PC-9 (cell line): ENCODE data around the gene DSG2. TPM values are rescaled to one million over a fixed set of nuclear protein-coding genes. Genes with fewer than 3 reads are reported as not detected.

ENCODE experiments used
- BruUV-seq: library from RNA; stranded (reverse); fragments of 400-500 nt; replicated peaks from 2 replicates; lab custom pipeline; 2021; lab: Mats Ljungman, UMichigan
- CTCF ChIA-PET: fragments of 300-600 bp; sonication (Branson Sonifier 250); formaldehyde crosslinking; loops from one replicate; lab custom pipeline; 2022; ENCODE audit warnings: antibody characterized with exemption; lab: Charles Lee
- POLR2A ChIA-PET: fragments of 300-600 bp; sonication (Branson Sonifier 250); formaldehyde crosslinking; loops from one replicate; lab custom pipeline; 2022; ENCODE audit warnings: antibody characterized with exemption; ENCODE audit not compliant: unreplicated experiment; lab: Charles Lee
- DNase-seq, 2 experiments: peaks; one replicate each; pipeline versions ENCODE4 v3.0.0 to v3.0.0-alpha.2; 2015 to 2022; ENCODE audit warnings: mixed read lengths in 1 of 2
- H2AFZ ChIP-seq: fragments of 200-600 bp; sonication (generic); 2 replicates; pipeline ENCODE4 v1.8.1; 2017; ENCODE audit warnings: antibody characterized with exemption
- H3F3A ChIP-seq: fragments of 200-600 bp; sonication (generic); 2 replicates; pipeline ENCODE4 v1.8.1; 2017; ENCODE audit warnings: antibody characterized with exemption, mild to moderate bottlenecking, low read depth; ENCODE audit not compliant: insufficient read depth
- H3K27ac ChIP-seq: fragments of 200-600 bp; sonication (generic); 2 replicates; pipeline ENCODE4 v1.6.1; 2016; ENCODE audit warnings: mixed run types
- H3K27me3 ChIP-seq: fragments of 200-600 bp; sonication (generic); 2 replicates; pipeline ENCODE4 v1.6.1; 2016; ENCODE audit warnings: low read depth, mixed run types; ENCODE audit not compliant: insufficient read depth
- H3K36me3 ChIP-seq: fragments of 200-600 bp; sonication (generic); 2 replicates; pipeline ENCODE4 v1.6.1; 2016; ENCODE audit warnings: low read depth, mixed run types
- H3K4me1 ChIP-seq: fragments of 200-600 bp; sonication (generic); replicated peaks from 2 replicates; pipeline ENCODE4 v1.6.1; 2016; ENCODE audit warnings: mixed run types; ENCODE audit not compliant: insufficient read depth
- H3K4me2 ChIP-seq: fragments of 200-600 bp; sonication (generic); 2 replicates; pipeline ENCODE4 v1.6.1; 2017; ENCODE audit warnings: mixed run types
- H3K4me3 ChIP-seq: fragments of 200-600 bp; sonication (generic); 2 replicates; pipeline ENCODE4 v1.6.1; 2016; ENCODE audit warnings: mixed run types
- H3K79me2 ChIP-seq: fragments of 200-600 bp; sonication (generic); 2 replicates; pipeline ENCODE4 v1.6.1; 2017; ENCODE audit warnings: low read depth, mixed run types
- H3K9me2 ChIP-seq: fragments of 200-600 bp; sonication (generic); 2 replicates; pipeline ENCODE4 v1.8.1; 2017; ENCODE audit warnings: mild to moderate bottlenecking; ENCODE audit not compliant: insufficient read depth
- H3K9me3 ChIP-seq: fragments of 200-600 bp; sonication (generic); 2 replicates; pipeline ENCODE4 v1.8.1; 2016; ENCODE audit warnings: low read depth; ENCODE audit not compliant: insufficient read depth
- H4K20me1 ChIP-seq: fragments of 200-600 bp; sonication (generic); 2 replicates; pipeline ENCODE4 v1.8.1; 2017; ENCODE audit not compliant: insufficient read depth
- EZH2 ChIP-seq: fragments of 200-600 bp; sonication (generic); IDR thresholded peaks from 2 replicates; pipeline ENCODE4 v1.8.0; 2017; ENCODE audit warnings: antibody characterized with exemption, low read depth
- intact Hi-C: fragments of 100-400 bp; cut with micrococcal nuclease; formaldehyde crosslinking; loops from one replicate; pipeline ENCODE4 v1.10.0; 2022; ENCODE audit not compliant: unreplicated experiment
- total RNA-seq: library from RNA; stranded (reverse); gene quantifications from 2 replicates; pipeline ENCODE4 v1.2.3, GENCODE V29; 2021
- TF ChIP-seq, protein P1 (sequence below): fragments of 200-600 bp; sonication (generic); conservative IDR thresholded peaks from 2 replicates; pipeline ENCODE4 v1.6.1; 2017; ENCODE audit warnings: mixed run types, antibody characterized with exemption, mild to moderate bottlenecking, moderate library complexity

DSG2 gene
- total RNA-seq, 1 experiment from 2014 or later = 90.1 TPM

DNA sequence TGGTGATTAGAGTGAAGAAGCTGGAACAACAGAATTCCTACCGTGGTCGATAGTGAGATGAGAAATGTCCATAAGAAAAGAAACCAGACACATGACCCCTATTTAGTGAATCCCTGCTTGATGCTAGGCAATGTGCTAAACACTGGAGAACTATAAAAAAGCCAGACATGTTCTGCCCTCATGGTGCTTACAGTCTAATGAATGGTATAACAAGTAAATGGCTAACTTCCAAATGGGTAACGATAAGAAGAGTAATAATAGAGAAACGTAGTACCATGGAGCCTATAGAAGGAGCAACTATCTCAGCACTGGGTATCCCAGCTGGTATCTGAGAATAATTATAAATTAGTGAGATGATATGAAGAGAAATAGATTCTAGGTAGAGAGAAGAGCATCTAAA is 5.0 kb downstream of the DSG2 start:
- H3F3A ChIP-seq = no peaks in the 10 kb centered on the region
- TF ChIP-seq, protein P1, sequence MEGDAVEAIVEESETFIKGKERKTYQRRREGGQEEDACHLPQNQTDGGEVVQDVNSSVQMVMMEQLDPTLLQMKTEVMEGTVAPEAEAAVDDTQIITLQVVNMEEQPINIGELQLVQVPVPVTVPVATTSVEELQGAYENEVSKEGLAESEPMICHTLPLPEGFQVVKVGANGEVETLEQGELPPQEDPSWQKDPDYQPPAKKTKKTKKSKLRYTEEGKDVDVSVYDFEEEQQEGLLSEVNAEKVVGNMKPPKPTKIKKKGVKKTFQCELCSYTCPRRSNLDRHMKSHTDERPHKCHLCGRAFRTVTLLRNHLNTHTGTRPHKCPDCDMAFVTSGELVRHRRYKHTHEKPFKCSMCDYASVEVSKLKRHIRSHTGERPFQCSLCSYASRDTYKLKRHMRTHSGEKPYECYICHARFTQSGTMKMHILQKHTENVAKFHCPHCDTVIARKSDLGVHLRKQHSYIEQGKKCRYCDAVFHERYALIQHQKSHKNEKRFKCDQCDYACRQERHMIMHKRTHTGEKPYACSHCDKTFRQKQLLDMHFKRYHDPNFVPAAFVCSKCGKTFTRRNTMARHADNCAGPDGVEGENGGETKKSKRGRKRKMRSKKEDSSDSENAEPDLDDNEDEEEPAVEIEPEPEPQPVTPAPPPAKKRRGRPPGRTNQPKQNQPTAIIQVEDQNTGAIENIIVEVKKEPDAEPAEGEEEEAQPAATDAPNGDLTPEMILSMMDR = no peak
- no peak for TF ChIP-seq EZH2
- CTCF ChIA-PET = no interaction called here
- H4K20me1 ChIP-seq = no peaks in the 10 kb centered on the region
- no peaks in the 10 kb centered on the region for H3K9me3 ChIP-seq
- H3K4me1 ChIP-seq = peaks cover 12% of the 10 kb centered on the region
- no peaks in the 10 kb centered on the region for H3K9me2 ChIP-seq
- POLR2A ChIA-PET = no interaction called here
- H3K4me2 ChIP-seq = no peak overlapping the region
- H3K27me3 ChIP-seq = no peaks in the 10 kb centered on the region
- no peaks in the 10 kb centered on the region for H3K36me3 ChIP-seq
- H3K4me3 ChIP-seq = no peak overlapping the region
- no peak overlapping the region for H3K27ac ChIP-seq
- no peak overlapping the region for H2AFZ ChIP-seq
- intact Hi-C loops = no loop called here
- no peak for DNase-seq
- peaks cover 90% of the 10 kb centered on the region for H3K79me2 ChIP-seq
- no TSS peak for BruUV-seq

DNA sequence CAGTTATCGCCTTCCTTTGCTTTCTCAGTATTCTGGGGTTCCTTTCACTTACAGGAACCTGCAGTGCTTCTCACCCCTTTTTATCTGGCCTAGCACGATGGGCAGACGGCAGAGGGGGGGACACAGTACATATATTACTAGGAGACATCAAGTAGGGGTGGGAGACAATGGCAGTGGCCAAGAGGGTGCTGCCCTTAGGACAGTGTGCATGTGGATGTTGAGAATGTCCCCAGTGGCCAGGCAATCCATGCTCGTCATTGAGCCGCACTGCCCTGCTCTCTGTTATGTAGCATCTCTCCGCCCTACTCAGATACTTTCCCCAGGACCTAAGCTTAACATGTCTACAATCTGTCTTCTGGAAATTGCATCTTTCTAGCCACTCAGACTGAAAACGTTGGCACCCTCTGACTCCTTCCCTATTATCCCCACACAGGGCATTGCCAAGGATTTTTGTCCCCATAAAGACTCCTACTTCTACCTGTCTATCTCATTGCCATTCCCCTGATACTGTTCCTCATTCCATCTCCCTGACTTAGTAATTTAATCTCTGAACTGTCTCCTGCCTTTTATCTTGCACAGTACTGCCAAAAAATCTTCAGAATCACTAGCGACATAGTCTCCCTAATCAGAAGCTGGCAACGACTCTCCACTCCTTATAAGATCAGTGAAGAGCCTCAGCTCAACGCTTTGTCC is 6.6 kb downstream of the DSG2 start:
- no TSS peak for BruUV-seq
- CTCF ChIA-PET = no interaction called here
- intact Hi-C loops = no loop called here

GRCh38 chr18:31505156-31505555 is 7.2 kb downstream of the DSG2 start:
- no peak overlapping the region for H3K4me2 ChIP-seq
- no TSS peak for BruUV-seq

More for the DNA sequence above, 6.6 kb downstream of the DSG2 start:
- Histone ChIP-seq H3K4me1 (peaks cover 7% of the 10 kb centered on the region), H2AFZ (no peak overlapping the region), H3K27ac (no peak overlapping the region), H3K4me3 (no peak overlapping the region), H3K9me3 (no peaks in the 10 kb centered on the region), H4K20me1 (no peaks in the 10 kb centered on the region), H3K4me2 (no peak overlapping the region), H3K79me2 (peaks cover 88% of the 10 kb centered on the region), H3K36me3 (no peaks in the 10 kb centered on the region), H3K27me3 (no peaks in the 10 kb centered on the region), H3F3A (peaks cover 1% of the 10 kb centered on the region; the same call in 1 of the 2 replicates), H3K9me2 (no peaks in the 10 kb centered on the region)
- POLR2A ChIA-PET = no interaction called here
- DNase-seq = no peak
- no peak for TF ChIP-seq EZH2
- TF ChIP-seq, protein P1 = no peak

More at GRCh38 chr18:31505156-31505555, 7.2 kb downstream of the DSG2 start:
- H3K9me3 ChIP-seq = no peaks in the 10 kb centered on the region
- H3K27ac ChIP-seq = no peak overlapping the region
- no peak for TF ChIP-seq EZH2
- TF ChIP-seq, protein P1 = no peak
- ChIA-PET POLR2A (no interaction called here), CTCF (no interaction called here)
- H3F3A ChIP-seq = peaks cover 7% of the 10 kb centered on the region; the same call in 1 of the 2 replicates
- peaks cover 83% of the 10 kb centered on the region for H3K79me2 ChIP-seq
- no peak for DNase-seq
- H4K20me1 ChIP-seq = no peaks in the 10 kb centered on the region
- no peaks in the 10 kb centered on the region for H3K27me3 ChIP-seq
- no peak overlapping the region for H2AFZ ChIP-seq
- intact Hi-C loops = no loop called here
- no peaks in the 10 kb centered on the region for H3K36me3 ChIP-seq
- no peak overlapping the region for H3K4me3 ChIP-seq
- H3K4me1 ChIP-seq = peaks cover 9% of the 10 kb centered on the region
- no peaks in the 10 kb centered on the region for H3K9me2 ChIP-seq
